ENCODE measurements around the gene LTB4R2.
A peak's percentile ranks its signal among the peaks of the same experiment; 100 is the strongest.

The LTB4R2 gene

GRCh38 chr14:24277606-24278321, 32.2 kb upstream of the LTB4R2 start:
- DNase-seq (ENCODE audit: low spot score): no peak

- DNase-seq (ENCODE audit: low spot score): no peak
These were observed 31.5 kb upstream of the LTB4R2 start for GRCh38 chr14:24278424-24278823.

GRCh38 chr14:24279301-24280186, 30.4 kb upstream of the LTB4R2 start:
- peak; percentile 53 for DNase-seq (ENCODE audit: low spot score)

GRCh38 chr14:24280797-24281460, 29.0 kb upstream of the LTB4R2 start:
- DNase-seq (ENCODE audit: low spot score): no peak

GRCh38 chr14:24281636-24282035, 28.3 kb upstream of the LTB4R2 start:
- no peak for DNase-seq (ENCODE audit: low spot score)

- no peak for DNase-seq (ENCODE audit: low spot score)
These were observed 27.2 kb upstream of the LTB4R2 start for GRCh38 chr14:24282736-24283135.

- no peak for DNase-seq (ENCODE audit: low spot score)
These were observed 26.0 kb upstream of the LTB4R2 start for GRCh38 chr14:24283796-24284460.

- DNase-seq (ENCODE audit: low spot score): no peak
These were observed 25.4 kb upstream of the LTB4R2 start for GRCh38 chr14:24284501-24285035.

GRCh38 chr14:24285351-24285750, 24.6 kb upstream of the LTB4R2 start:
- DNase-seq (ENCODE audit: low spot score): no peak

GRCh38 chr14:24286996-24287395, 22.9 kb upstream of the LTB4R2 start:
- no peak for DNase-seq (ENCODE audit: low spot score)

GRCh38 chr14:24289649-24290280, 20.2 kb upstream of the LTB4R2 start:
- peak; percentile 79 for DNase-seq (ENCODE audit: low spot score)

- no peak for DNase-seq (ENCODE audit: low spot score)
These were observed 19.2 kb upstream of the LTB4R2 start for GRCh38 chr14:24290746-24291145.

GRCh38 chr14:24291446-24292117, 18.4 kb upstream of the LTB4R2 start:
- no peak for DNase-seq (ENCODE audit: low spot score)

GRCh38 chr14:24292118-24292807, 17.7 kb upstream of the LTB4R2 start:
- no peak for DNase-seq (ENCODE audit: low spot score)

- DNase-seq (ENCODE audit: low spot score): no peak
These were observed 16.4 kb upstream of the LTB4R2 start for GRCh38 chr14:24293525-24293924.

GRCh38 chr14:24296341-24297157, 13.4 kb upstream of the LTB4R2 start:
- DNase-seq (ENCODE audit: low spot score): peak; percentile 85

GRCh38 chr14:24297190-24297964, 12.6 kb upstream of the LTB4R2 start:
- no peak for DNase-seq (ENCODE audit: low spot score)

- no peak for DNase-seq (ENCODE audit: low spot score)
These were observed 11.1 kb upstream of the LTB4R2 start for GRCh38 chr14:24298892-24299254.
